GM12872 (cell line): ENCODE results near the gene GTF2F1.

ENCODE experiments used
- CTCF ChIP-seq: IDR thresholded peaks from 3 replicates; pipeline ENCODE4 v1.5.1; 2011; ENCODE audit warnings: low read depth, mild to moderate bottlenecking, low read length, moderate library complexity; ENCODE audit not compliant: insufficient read depth

Gene GTF2F1

GRCh38 chr19:6343462-6343861 lies 49.5 kb downstream of the GTF2F1 start:
- no peak for TF ChIP-seq CTCF

- TF ChIP-seq CTCF = 0 out of 3 replicates have a peak, but pooled peaks have one; percentile 28
Observed at GRCh38 chr19:6340493-6341201, 52.3 kb downstream of the GTF2F1 start.

DNA sequence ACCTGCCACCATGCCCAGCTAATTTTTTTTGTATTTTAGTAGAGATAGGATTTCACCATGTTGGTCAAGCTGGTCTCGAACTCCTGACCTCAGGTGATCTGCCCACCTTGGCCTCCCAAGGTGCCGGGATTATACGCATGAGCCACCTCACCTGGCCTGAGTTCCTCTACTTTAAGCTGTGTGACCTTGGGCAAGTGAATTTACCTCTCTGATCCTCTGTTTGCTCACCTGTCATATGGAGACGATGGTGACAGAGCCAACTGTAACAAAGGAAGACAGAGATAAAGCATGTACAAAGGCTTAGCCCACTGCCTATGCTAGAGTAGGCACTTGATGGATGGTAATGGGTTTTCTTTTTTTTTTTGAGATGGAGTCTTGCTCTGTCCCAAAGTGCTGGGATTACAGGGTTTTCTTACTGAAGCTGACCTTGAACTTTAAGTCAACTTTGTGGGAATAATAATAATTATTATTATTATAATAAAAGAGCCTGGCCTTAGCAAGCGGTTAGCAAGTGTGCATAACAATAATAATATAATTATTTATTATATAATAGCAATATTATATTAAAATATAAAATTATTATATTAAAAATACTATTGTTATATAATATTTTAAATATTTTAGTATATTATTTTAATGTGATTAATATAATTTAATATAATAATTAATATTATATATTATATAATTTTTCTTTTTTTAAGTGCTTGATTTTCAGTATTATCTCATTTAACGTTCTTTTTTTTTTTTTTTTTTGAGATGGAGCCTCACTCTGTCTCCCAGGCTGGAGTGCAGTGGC lies 58.3 kb downstream of the GTF2F1 start:
- TF ChIP-seq CTCF = no peak

DNA sequence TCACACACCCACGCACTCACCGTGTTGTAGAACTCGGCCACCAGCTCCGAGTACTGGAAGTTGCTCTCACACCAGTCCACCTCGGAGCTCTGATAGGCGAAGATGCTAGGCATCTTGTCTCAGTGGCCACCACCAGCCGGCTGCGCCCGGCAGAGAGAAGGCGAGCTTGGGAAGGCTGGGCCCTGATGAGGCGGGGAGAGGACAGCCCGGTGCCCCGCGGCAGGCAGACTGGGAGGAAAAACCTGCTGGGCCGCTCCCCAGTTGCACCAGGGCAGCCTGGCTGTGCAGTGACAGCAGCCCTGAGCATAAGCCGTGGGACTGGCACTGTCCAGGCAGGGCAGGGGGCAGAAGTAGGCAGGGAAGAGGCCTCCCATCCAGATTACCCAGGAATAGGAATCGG lies 59.5 kb downstream of the GTF2F1 start, which contains the start of gene ACER1:
TSS of gene ACER1 (minus strand) at position 174 of the 400 bp plus-strand sequence. CDS start at position 113, 61 bp downstream.
- TF ChIP-seq CTCF = no peak
